Measurements from ENCODE around the gene PKMYT1.

PKMYT1 gene

GRCh38 chr16:3015865-3016521 is 35.7 kb upstream of the PKMYT1 start:
- Histone ChIP-seq H3F3A (ENCODE audit: low read depth) (no peaks in the 10 kb centered on the region), H3K36me3 (ENCODE audit: insufficient read depth, low read length) (no peaks in the 10 kb centered on the region), H3K4me3 (ENCODE audit: low read length, poor library complexity, severe bottlenecking) (no peak overlapping the region), H3K9ac (ENCODE audit: low read depth, low read length, poor library complexity, severe bottlenecking) (no peak overlapping the region), H3K9me2 (replicated peaks; ENCODE audit: low read depth, low read length) (no peaks in the 10 kb centered on the region), H3K27me3 (ENCODE audit: insufficient read depth, low read length, poor library complexity, severe bottlenecking) (no peaks in the 10 kb centered on the region), H3K4me1 (ENCODE audit: insufficient read depth, low read length, poor library complexity, severe bottlenecking) (no peaks in the 10 kb centered on the region), H4K20me1 (ENCODE audit: insufficient read depth, low read length, poor library complexity, severe bottlenecking) (peaks cover 4% of the 10 kb centered on the region), H2AFZ (ENCODE audit: low read length) (no peak overlapping the region), H3K9me3 (ENCODE audit: insufficient read depth, low read depth, low read length) (no peaks in the 10 kb centered on the region), H3K79me2 (ENCODE audit: insufficient read depth, low read length) (peaks cover 7% of the 10 kb centered on the region), H3K4me2 (ENCODE audit: low read depth, low read length, poor library complexity, severe bottlenecking) (no peak overlapping the region)
- TF ChIP-seq, protein P1, sequence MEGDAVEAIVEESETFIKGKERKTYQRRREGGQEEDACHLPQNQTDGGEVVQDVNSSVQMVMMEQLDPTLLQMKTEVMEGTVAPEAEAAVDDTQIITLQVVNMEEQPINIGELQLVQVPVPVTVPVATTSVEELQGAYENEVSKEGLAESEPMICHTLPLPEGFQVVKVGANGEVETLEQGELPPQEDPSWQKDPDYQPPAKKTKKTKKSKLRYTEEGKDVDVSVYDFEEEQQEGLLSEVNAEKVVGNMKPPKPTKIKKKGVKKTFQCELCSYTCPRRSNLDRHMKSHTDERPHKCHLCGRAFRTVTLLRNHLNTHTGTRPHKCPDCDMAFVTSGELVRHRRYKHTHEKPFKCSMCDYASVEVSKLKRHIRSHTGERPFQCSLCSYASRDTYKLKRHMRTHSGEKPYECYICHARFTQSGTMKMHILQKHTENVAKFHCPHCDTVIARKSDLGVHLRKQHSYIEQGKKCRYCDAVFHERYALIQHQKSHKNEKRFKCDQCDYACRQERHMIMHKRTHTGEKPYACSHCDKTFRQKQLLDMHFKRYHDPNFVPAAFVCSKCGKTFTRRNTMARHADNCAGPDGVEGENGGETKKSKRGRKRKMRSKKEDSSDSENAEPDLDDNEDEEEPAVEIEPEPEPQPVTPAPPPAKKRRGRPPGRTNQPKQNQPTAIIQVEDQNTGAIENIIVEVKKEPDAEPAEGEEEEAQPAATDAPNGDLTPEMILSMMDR (conservative IDR thresholded peaks at IDR 0.05; ENCODE audit: low read length): no peak
- TF ChIP-seq EZH2phosphoT487 (IDR thresholded peaks at IDR 0.05; ENCODE audit: borderline replicate concordance): no peak

DNA sequence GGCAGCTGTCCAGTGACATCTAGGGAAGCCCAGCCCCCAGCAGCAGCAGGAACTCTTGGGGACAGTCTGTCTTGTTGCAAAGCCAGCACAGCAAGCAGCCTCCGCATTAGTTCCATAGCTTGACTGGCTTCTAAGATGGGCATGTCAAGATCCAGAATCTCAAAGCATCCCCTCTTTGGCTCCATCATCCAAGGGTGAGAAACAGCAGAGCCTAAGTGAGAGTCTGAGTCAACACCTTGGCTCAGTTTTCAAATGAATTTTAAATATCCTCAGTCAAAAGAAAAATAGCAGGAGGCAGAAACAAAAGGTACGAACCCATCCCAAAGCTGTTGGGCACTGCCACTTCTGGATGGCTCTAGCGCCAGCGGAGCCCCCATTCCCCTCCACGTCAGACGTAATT is 34.7 kb upstream of the PKMYT1 start:
- no peaks in the 10 kb centered on the region for H3K27me3 ChIP-seq (ENCODE audit: insufficient read depth, low read length, poor library complexity, severe bottlenecking)
- no peaks in the 10 kb centered on the region for H3K9me3 ChIP-seq (ENCODE audit: insufficient read depth, low read depth, low read length)
- no peak overlapping the region for H3K9ac ChIP-seq (ENCODE audit: low read depth, low read length, poor library complexity, severe bottlenecking)
- no peak overlapping the region for H2AFZ ChIP-seq (ENCODE audit: low read length)
- no peaks in the 10 kb centered on the region for H3F3A ChIP-seq (ENCODE audit: low read depth)
- no peaks in the 10 kb centered on the region for H3K36me3 ChIP-seq (ENCODE audit: insufficient read depth, low read length)
- no peaks in the 10 kb centered on the region for H3K79me2 ChIP-seq (ENCODE audit: insufficient read depth, low read length)
- no peak overlapping the region for H3K4me3 ChIP-seq (ENCODE audit: low read length, poor library complexity, severe bottlenecking)
- TF ChIP-seq EZH2phosphoT487 (IDR thresholded peaks at IDR 0.05; ENCODE audit: borderline replicate concordance): no peak
- TF ChIP-seq, protein P1 (conservative IDR thresholded peaks at IDR 0.05; ENCODE audit: low read length): no peak
- no peak overlapping the region for H3K4me2 ChIP-seq (ENCODE audit: low read depth, low read length, poor library complexity, severe bottlenecking)
- H3K4me1 ChIP-seq (ENCODE audit: insufficient read depth, low read length, poor library complexity, severe bottlenecking): no peaks in the 10 kb centered on the region
- no peaks in the 10 kb centered on the region for H4K20me1 ChIP-seq (ENCODE audit: insufficient read depth, low read length, poor library complexity, severe bottlenecking)
- H3K9me2 ChIP-seq (replicated peaks; ENCODE audit: low read depth, low read length): no peaks in the 10 kb centered on the region

- no peaks in the 10 kb centered on the region for H3K36me3 ChIP-seq (ENCODE audit: insufficient read depth, low read length)
- H3K9ac ChIP-seq (ENCODE audit: low read depth, low read length, poor library complexity, severe bottlenecking): no peak overlapping the region
- no peaks in the 10 kb centered on the region for H3K9me3 ChIP-seq (ENCODE audit: insufficient read depth, low read depth, low read length)
- no peaks in the 10 kb centered on the region for H3K79me2 ChIP-seq (ENCODE audit: insufficient read depth, low read length)
- TF ChIP-seq, protein P1 (conservative IDR thresholded peaks at IDR 0.05; ENCODE audit: low read length): no peak
- no peak for TF ChIP-seq EZH2phosphoT487 (IDR thresholded peaks at IDR 0.05; ENCODE audit: borderline replicate concordance)
- H3K4me3 ChIP-seq (ENCODE audit: low read length, poor library complexity, severe bottlenecking): no peak overlapping the region
- no peaks in the 10 kb centered on the region for H4K20me1 ChIP-seq (ENCODE audit: insufficient read depth, low read length, poor library complexity, severe bottlenecking)
- H3K27me3 ChIP-seq (ENCODE audit: insufficient read depth, low read length, poor library complexity, severe bottlenecking): no peaks in the 10 kb centered on the region
- no peaks in the 10 kb centered on the region for H3F3A ChIP-seq (ENCODE audit: low read depth)
- H3K9me2 ChIP-seq (replicated peaks; ENCODE audit: low read depth, low read length): no peaks in the 10 kb centered on the region
- no peak overlapping the region for H2AFZ ChIP-seq (ENCODE audit: low read length)
- H3K4me2 ChIP-seq (ENCODE audit: low read depth, low read length, poor library complexity, severe bottlenecking): no peak overlapping the region
- H3K4me1 ChIP-seq (ENCODE audit: insufficient read depth, low read length, poor library complexity, severe bottlenecking): no peaks in the 10 kb centered on the region
Measured at GRCh38 chr16:3013998-3014690, 33.9 kb upstream of the PKMYT1 start.
